Activated T-helper 2 cell treated with anti-CD3 and anti-CD28 coated beads, Interferon-gamma antibody, Interleukin-2, Interleukin-4, amounts not matched to agents 10 μg/mL and 5 μg/mL and 100 μg/mL, durations not matched to agents 14 hours and 24 hours and 36 hours (primary cell): ENCODE measurements around the gene MMP21. TPM values are rescaled to one million over a fixed set of nuclear protein-coding genes. Genes with fewer than 3 reads are reported as not detected.

Experiments
- DNase-seq: peaks from one replicate; pipeline ENCODE4 v3.0.0; 2021; ENCODE audit warnings: low spot score
- H3K27ac Mint-ChIP-seq: one replicate; pipeline ENCODE4 v1.8.0; 2021; ENCODE audit warnings: mixed read lengths
- H3K27me3 Mint-ChIP-seq: one replicate; pipeline ENCODE4 v1.8.0; 2021; ENCODE audit warnings: low read depth, mixed read lengths
- H3K36me3 Mint-ChIP-seq: one replicate; pipeline ENCODE4 v1.8.0; 2021; ENCODE audit warnings: low read depth, mixed read lengths
- H3K4me1 Mint-ChIP-seq: one replicate; pipeline ENCODE4 v1.8.0; 2021; ENCODE audit warnings: low read depth, mixed read lengths
- H3K4me3 Mint-ChIP-seq: one replicate; pipeline ENCODE4 v1.8.0; 2021; ENCODE audit warnings: low read depth, mild to moderate bottlenecking, moderate library complexity, mixed read lengths
- H3K9me3 Mint-ChIP-seq: one replicate; pipeline ENCODE4 v1.8.0; 2021; ENCODE audit warnings: mixed read lengths
- intact Hi-C: fragments of 100-400 bp; cut with micrococcal nuclease; formaldehyde crosslinking; loops from one replicate; pipeline ENCODE4 v1.15.1; 2023
- total RNA-seq: library from RNA; stranded (reverse); gene quantifications from 2 replicates; pipeline ENCODE4 v1.2.3, GENCODE V29; 2022

MMP21 gene
- total RNA-seq, 1 donor from 2014 or later, result 0.11 TPM

- Mint-ChIP-seq H3K4me1 (no peaks in the 10 kb centered on the region), H3K4me3 (no peak overlapping the region), H3K27ac (no peak overlapping the region), H3K9me3 (no peaks in the 10 kb centered on the region), H3K36me3 (peaks cover 15% of the 10 kb centered on the region), H3K27me3 (no peaks in the 10 kb centered on the region)
- intact Hi-C loops, result no loop called here
- no peak for DNase-seq
These were observed 27.1 kb upstream of the MMP21 start for GRCh38 chr10:125802739-125803138.

- no peak overlapping the region for H3K4me3 Mint-ChIP-seq
- intact Hi-C loops, result no loop called here
- DNase-seq, result no peak
- H3K27me3 Mint-ChIP-seq, result no peaks in the 10 kb centered on the region
- H3K27ac Mint-ChIP-seq, result no peak overlapping the region
- H3K9me3 Mint-ChIP-seq, result no peaks in the 10 kb centered on the region
- peaks cover 13% of the 10 kb centered on the region for H3K36me3 Mint-ChIP-seq
- no peaks in the 10 kb centered on the region for H3K4me1 Mint-ChIP-seq
These were observed 26.5 kb upstream of the MMP21 start for GRCh38 chr10:125802131-125802530.

GRCh38 chr10:125801574-125801973 lies 26.0 kb upstream of the MMP21 start:
- Mint-ChIP-seq H3K4me3 (no peak overlapping the region), H3K4me1 (no peaks in the 10 kb centered on the region), H3K27me3 (no peaks in the 10 kb centered on the region), H3K9me3 (no peaks in the 10 kb centered on the region), H3K36me3 (peaks cover 8% of the 10 kb centered on the region), H3K27ac (no peak overlapping the region)
- intact Hi-C loops, result no loop called here
- no peak for DNase-seq

- H3K36me3 Mint-ChIP-seq, result peaks cover 3% of the 10 kb centered on the region
- H3K27ac Mint-ChIP-seq, result no peak overlapping the region
- H3K27me3 Mint-ChIP-seq, result no peaks in the 10 kb centered on the region
- no peaks in the 10 kb centered on the region for H3K9me3 Mint-ChIP-seq
- no peak overlapping the region for H3K4me3 Mint-ChIP-seq
- H3K4me1 Mint-ChIP-seq, result no peaks in the 10 kb centered on the region
- DNase-seq, result no peak
- intact Hi-C loops, result no loop called here
These were observed 24.0 kb upstream of the MMP21 start for GRCh38 chr10:125799451-125800182.

GRCh38 chr10:125797994-125798662 lies 22.5 kb upstream of the MMP21 start:
- intact Hi-C loops, result no loop called here
- no peak overlapping the region for H3K27ac Mint-ChIP-seq
- H3K4me1 Mint-ChIP-seq, result no peaks in the 10 kb centered on the region
- no peak for DNase-seq
- no peaks in the 10 kb centered on the region for H3K9me3 Mint-ChIP-seq
- no peaks in the 10 kb centered on the region for H3K27me3 Mint-ChIP-seq
- H3K4me3 Mint-ChIP-seq, result no peak overlapping the region
- peaks cover 10% of the 10 kb centered on the region for H3K36me3 Mint-ChIP-seq

- Mint-ChIP-seq H3K4me1 (no peaks in the 10 kb centered on the region), H3K9me3 (no peaks in the 10 kb centered on the region), H3K36me3 (peaks cover 9% of the 10 kb centered on the region), H3K27me3 (no peaks in the 10 kb centered on the region), H3K4me3 (no peak overlapping the region), H3K27ac (no peak overlapping the region)
- intact Hi-C loops, result no loop called here
- no peak for DNase-seq
These were observed 21.8 kb upstream of the MMP21 start for GRCh38 chr10:125797424-125797823.

- intact Hi-C loops, result no loop called here
- peaks cover 14% of the 10 kb centered on the region for H3K36me3 Mint-ChIP-seq
These were observed 20.1 kb upstream of the MMP21 start for GRCh38 chr10:125795637-125796190.

GRCh38 chr10:125795128-125795527 lies 19.5 kb upstream of the MMP21 start:
- intact Hi-C loops, result no loop called here
- Mint-ChIP-seq H3K9me3 (no peaks in the 10 kb centered on the region), H3K27me3 (no peaks in the 10 kb centered on the region), H3K4me3 (no peak overlapping the region), H3K36me3 (peaks cover 14% of the 10 kb centered on the region), H3K4me1 (no peaks in the 10 kb centered on the region), H3K27ac (no peak overlapping the region)
- DNase-seq, result no peak

More at GRCh38 chr10:125795637-125796190, 20.1 kb upstream of the MMP21 start:
- H3K4me3 Mint-ChIP-seq, result no peak overlapping the region
- DNase-seq, result no peak
- no peaks in the 10 kb centered on the region for H3K27me3 Mint-ChIP-seq
- no peaks in the 10 kb centered on the region for H3K9me3 Mint-ChIP-seq
- H3K4me1 Mint-ChIP-seq, result no peaks in the 10 kb centered on the region
- no peak overlapping the region for H3K27ac Mint-ChIP-seq

GRCh38 chr10:125792342-125793300 lies 17.0 kb upstream of the MMP21 start:
- Mint-ChIP-seq H3K9me3 (no peaks in the 10 kb centered on the region), H3K36me3 (peaks cover 14% of the 10 kb centered on the region), H3K4me3 (no peak overlapping the region), H3K27me3 (no peaks in the 10 kb centered on the region), H3K27ac (no peak overlapping the region), H3K4me1 (peaks cover 10% of the 10 kb centered on the region)
- intact Hi-C loops, result no loop called here
- DNase-seq, result no peak

- H3K36me3 Mint-ChIP-seq, result peaks cover 7% of the 10 kb centered on the region
- no peak overlapping the region for H3K4me3 Mint-ChIP-seq
- no peak for DNase-seq
- no peak overlapping the region for H3K27ac Mint-ChIP-seq
- intact Hi-C loops, result no loop called here
- H3K9me3 Mint-ChIP-seq, result no peaks in the 10 kb centered on the region
- H3K4me1 Mint-ChIP-seq, result peaks cover 10% of the 10 kb centered on the region
- H3K27me3 Mint-ChIP-seq, result no peaks in the 10 kb centered on the region
These were observed 12.8 kb upstream of the MMP21 start for GRCh38 chr10:125788156-125789034.

- H3K36me3 Mint-ChIP-seq, result no peaks in the 10 kb centered on the region
- no peaks in the 10 kb centered on the region for H3K9me3 Mint-ChIP-seq
- DNase-seq, result no peak
- H3K4me3 Mint-ChIP-seq, result no peak overlapping the region
- H3K27me3 Mint-ChIP-seq, result no peaks in the 10 kb centered on the region
- peaks cover 10% of the 10 kb centered on the region for H3K4me1 Mint-ChIP-seq
- H3K27ac Mint-ChIP-seq, result no peak overlapping the region
- intact Hi-C loops, result no loop called here
These were observed 10.2 kb upstream of the MMP21 start for GRCh38 chr10:125785791-125786190.

- Mint-ChIP-seq H3K36me3 (no peaks in the 10 kb centered on the region), H3K27ac (no peak overlapping the region), H3K4me3 (no peak overlapping the region), H3K4me1 (peaks cover 10% of the 10 kb centered on the region), H3K9me3 (no peaks in the 10 kb centered on the region), H3K27me3 (peaks cover 4% of the 10 kb centered on the region)
- DNase-seq, result no peak
- intact Hi-C loops, result no loop called here
These were observed 8.3 kb upstream of the MMP21 start for GRCh38 chr10:125783957-125784356.
